ENCODE results near the gene POU5F1. TPM values are rescaled to one million over a fixed set of nuclear protein-coding genes. Genes with fewer than 3 reads are reported as not detected.

Gene POU5F1
- polyA plus RNA-seq, 3 donors, result 0.20 TPM; not detected in 2

DNA sequence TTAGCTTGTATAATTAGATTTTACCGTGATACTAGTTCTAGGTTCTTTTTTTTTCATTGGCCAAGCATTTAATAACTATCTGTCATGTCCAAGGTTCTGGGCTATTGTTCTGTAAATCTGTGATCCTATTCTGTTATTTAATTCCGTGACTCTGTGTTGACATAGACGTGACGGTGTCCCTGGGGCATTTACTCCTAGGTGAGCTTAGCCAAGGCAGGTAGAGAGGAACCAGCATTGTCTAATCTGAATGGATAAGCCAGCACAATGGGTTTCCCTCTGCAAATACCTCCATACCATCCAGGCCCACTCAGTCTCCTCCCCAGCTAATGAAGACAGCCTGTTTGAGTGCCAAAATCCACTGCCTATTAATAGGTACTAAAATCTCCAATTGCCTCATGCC, 41.4 kb downstream of the POU5F1 start:
- Histone ChIP-seq H3K9ac (ENCODE audit: insufficient read depth, low read length, poor library complexity, severe bottlenecking) (no peak overlapping the region), H3K27ac (ENCODE audit: low read depth in 1 of 2, low read length in 2 of 2) (no peak overlapping the region), H3K36me3 (replicated peaks in 1 of 2; ENCODE audit: control insufficient read depth in 1 of 2, insufficient read depth in 2 of 2, low read length in 2 of 2) (no peaks in the 10 kb centered on the region), H3K4me3 (replicated peaks in 1 of 3; ENCODE audit: low read depth in 2 of 3, low read length in 3 of 3) (no peak overlapping the region), H3K27me3 (ENCODE audit: control insufficient read depth in 2 of 2, insufficient read depth in 2 of 2, low read length in 2 of 2) (no peaks in the 10 kb centered on the region), H3K4me1 (ENCODE audit: control insufficient read depth in 1 of 2, insufficient read depth in 2 of 2, low read length in 2 of 2) (no peaks in the 10 kb centered on the region), H3K79me2 (ENCODE audit: insufficient read depth, low read length) (no peaks in the 10 kb centered on the region), H4K20me1 (ENCODE audit: insufficient read depth, low read length) (no peaks in the 10 kb centered on the region), H2AFZ (ENCODE audit: insufficient read depth, low read depth, low read length, poor library complexity, severe bottlenecking) (no peak overlapping the region), H3K4me2 (replicated peaks; ENCODE audit: extremely low read depth, low read length, poor library complexity, severe bottlenecking) (no peak overlapping the region), H3K9me3 (replicated peaks in 1 of 2; ENCODE audit: control insufficient read depth in 1 of 2, insufficient read depth in 1 of 2, low read length in 2 of 2) (no peaks in the 10 kb centered on the region)
- Mint-ChIP-seq H3K4me1 (peaks cover 8% of the 10 kb centered on the region), H3K27me3 (ENCODE audit: low read depth in 3 of 3) (peaks cover 2 to 8% (median 4%) of the 10 kb centered on the region in 3 donors), H3K27ac (no peak overlapping the region), H3K36me3 (no peaks in the 10 kb centered on the region), H3K4me3 (no peak overlapping the region), H3K9me3 (peaks cover 0 to 2% (median 0%) of the 10 kb centered on the region in 7 donors)
- no peak for DNase-seq
- WGBS (ENCODE audit: insufficient coverage), result 96% methylated on average over 3 of the region's 4 CpGs
- TF ChIP-seq, protein P1, sequence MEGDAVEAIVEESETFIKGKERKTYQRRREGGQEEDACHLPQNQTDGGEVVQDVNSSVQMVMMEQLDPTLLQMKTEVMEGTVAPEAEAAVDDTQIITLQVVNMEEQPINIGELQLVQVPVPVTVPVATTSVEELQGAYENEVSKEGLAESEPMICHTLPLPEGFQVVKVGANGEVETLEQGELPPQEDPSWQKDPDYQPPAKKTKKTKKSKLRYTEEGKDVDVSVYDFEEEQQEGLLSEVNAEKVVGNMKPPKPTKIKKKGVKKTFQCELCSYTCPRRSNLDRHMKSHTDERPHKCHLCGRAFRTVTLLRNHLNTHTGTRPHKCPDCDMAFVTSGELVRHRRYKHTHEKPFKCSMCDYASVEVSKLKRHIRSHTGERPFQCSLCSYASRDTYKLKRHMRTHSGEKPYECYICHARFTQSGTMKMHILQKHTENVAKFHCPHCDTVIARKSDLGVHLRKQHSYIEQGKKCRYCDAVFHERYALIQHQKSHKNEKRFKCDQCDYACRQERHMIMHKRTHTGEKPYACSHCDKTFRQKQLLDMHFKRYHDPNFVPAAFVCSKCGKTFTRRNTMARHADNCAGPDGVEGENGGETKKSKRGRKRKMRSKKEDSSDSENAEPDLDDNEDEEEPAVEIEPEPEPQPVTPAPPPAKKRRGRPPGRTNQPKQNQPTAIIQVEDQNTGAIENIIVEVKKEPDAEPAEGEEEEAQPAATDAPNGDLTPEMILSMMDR (IDR thresholded peaks at IDR 0.05), result no peak
- intact Hi-C loops (cut with micrococcal nuclease), result no loop called here

DNA sequence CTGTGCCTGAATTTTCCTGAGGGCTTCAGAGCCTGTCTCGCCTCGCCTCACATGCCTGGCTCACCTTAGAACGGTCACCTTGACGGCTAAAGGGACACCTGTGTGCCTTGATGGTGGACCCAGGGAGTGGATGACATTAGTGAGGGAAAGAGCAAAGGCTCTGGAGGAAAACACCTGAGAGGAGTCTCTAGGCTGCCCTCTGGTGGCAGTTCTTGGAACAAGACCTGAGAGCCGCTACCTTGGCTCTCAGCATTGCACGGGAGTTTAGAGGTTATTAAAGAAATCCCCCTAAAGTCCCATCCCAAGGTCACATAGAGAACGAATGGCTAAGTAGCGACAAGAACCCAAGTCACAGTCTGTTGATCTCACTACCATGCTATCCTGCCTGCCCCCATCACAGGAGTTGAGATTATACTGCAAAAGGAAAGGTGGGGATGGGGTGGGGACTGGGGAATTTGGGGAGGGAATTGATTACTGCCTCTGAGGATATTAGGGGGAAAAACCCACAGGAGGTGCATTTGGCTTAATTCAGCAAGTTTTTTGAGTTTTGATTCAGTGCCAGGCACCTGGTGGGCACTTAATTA, 42.3 kb downstream of the POU5F1 start:
- Mint-ChIP-seq H3K36me3 (no peaks in the 10 kb centered on the region), H3K27ac (peak overlapping the region in 1 of 7 donors; percentile 38), H3K27me3 (ENCODE audit: low read depth in 3 of 3) (peaks cover 4 to 10% (median 5%) of the 10 kb centered on the region in 3 donors), H3K9me3 (peaks cover 0 to 2% (median 0%) of the 10 kb centered on the region in 7 donors), H3K4me1 (peaks cover 8% of the 10 kb centered on the region), H3K4me3 (no peak overlapping the region)
- 36% methylated on average over 4 of the region's 8 CpGs for WGBS (ENCODE audit: insufficient coverage)
- Histone ChIP-seq H3K4me2 (replicated peaks; ENCODE audit: extremely low read depth, low read length, poor library complexity, severe bottlenecking) (no peak overlapping the region), H3K4me1 (ENCODE audit: control insufficient read depth in 1 of 2, insufficient read depth in 2 of 2, low read length in 2 of 2) (no peaks in the 10 kb centered on the region), H4K20me1 (ENCODE audit: insufficient read depth, low read length) (no peaks in the 10 kb centered on the region), H3K27ac (ENCODE audit: low read depth in 1 of 2, low read length in 2 of 2) (no peak overlapping the region), H3K4me3 (replicated peaks in 1 of 3; ENCODE audit: low read depth in 2 of 3, low read length in 3 of 3) (no peak overlapping the region), H3K9me3 (replicated peaks in 1 of 2; ENCODE audit: control insufficient read depth in 1 of 2, insufficient read depth in 1 of 2, low read length in 2 of 2) (no peaks in the 10 kb centered on the region), H3K9ac (ENCODE audit: insufficient read depth, low read length, poor library complexity, severe bottlenecking) (no peak overlapping the region), H3K79me2 (ENCODE audit: insufficient read depth, low read length) (no peaks in the 10 kb centered on the region), H3K36me3 (replicated peaks in 1 of 2; ENCODE audit: control insufficient read depth in 1 of 2, insufficient read depth in 2 of 2, low read length in 2 of 2) (no peaks in the 10 kb centered on the region), H2AFZ (ENCODE audit: insufficient read depth, low read depth, low read length, poor library complexity, severe bottlenecking) (no peak overlapping the region), H3K27me3 (ENCODE audit: control insufficient read depth in 2 of 2, insufficient read depth in 2 of 2, low read length in 2 of 2) (no peaks in the 10 kb centered on the region)
- peak; percentile 23 to 56 (median 46) for DNase-seq
- intact Hi-C loops (cut with micrococcal nuclease), result no loop called here
- TF ChIP-seq, protein P1 (IDR thresholded peaks at IDR 0.05), result peak; percentile 92
